HG03196 (cell line): Measurements from ENCODE around the gene SYDE1.

Experiments
- ATAC-seq: cut with Tn5 transposase; IDR thresholded peaks from one replicate; pipeline ENCODE4 v1.9.1; 2021; ENCODE audit not compliant: unreplicated experiment

The SYDE1 gene

DNA sequence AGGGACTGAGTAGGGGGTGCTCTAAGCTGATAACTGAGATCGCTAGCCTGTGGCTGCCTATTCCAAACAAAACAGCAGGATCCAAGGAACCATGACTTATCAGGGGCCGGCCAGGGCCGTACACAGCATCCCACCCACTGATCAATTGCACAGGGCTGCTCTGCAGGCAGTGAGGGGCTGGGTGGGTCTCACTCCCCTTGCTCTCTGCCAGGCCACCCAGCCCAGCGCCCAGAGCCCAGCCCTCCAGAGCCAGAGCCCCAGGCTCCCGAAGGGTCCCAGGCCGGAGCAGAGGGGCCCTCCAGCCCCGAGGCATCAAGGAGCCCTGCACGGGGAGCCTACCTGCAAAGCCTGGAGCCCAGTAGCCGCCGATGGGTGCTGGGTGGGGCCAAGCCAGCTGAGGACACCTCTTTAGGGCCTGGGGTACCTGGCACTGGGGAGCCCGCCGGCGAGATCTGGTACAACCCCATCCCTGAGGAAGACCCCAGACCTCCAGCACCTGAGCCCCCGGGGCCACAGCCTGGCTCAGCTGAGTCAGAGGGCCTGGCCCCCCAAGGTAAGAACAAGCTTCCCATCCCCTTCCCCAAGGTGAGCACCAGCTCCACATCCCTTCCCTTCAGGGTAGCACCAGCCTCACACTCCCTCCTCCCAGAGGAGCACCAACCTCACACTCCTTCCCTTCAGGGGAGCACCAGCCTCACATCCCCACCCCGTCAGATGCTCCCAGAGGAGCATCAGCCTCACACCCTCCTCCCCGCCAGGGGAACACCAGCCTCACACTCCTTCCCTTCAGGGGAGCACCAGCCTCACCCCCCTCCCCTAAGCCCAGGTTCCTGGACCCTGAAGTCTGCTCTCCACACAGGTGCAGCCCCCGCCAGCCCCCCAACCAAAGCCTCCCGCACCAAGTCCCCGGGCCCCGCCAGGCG lies 1.9 kb downstream of the SYDE1 start:
- ATAC-seq = no peak

DNA sequence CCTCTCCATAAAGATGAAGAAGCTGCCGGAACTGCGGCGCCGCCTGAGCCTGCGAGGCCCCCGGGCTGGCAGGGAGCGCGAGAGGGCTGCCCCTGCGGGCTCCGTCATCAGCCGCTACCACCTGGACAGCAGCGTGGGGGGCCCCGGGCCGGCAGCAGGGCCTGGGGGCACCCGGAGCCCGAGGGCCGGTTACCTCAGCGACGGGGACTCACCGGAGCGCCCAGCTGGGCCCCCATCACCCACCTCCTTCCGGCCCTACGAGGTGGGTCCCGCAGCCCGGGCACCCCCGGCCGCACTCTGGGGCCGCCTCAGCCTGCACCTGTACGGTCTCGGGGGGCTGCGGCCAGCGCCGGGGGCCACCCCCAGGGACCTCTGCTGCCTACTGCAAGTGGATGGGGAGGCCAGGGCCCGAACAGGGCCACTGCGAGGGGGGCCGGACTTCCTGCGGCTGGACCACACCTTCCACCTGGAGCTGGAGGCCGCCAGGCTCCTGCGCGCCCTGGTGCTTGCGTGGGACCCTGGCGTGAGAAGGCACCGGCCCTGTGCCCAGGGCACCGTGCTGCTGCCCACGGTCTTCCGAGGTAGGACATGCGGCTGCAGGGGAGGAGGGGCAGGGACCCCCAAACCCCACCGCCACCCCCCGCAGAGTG lies 2.7 kb downstream of the SYDE1 start:
- no peak for ATAC-seq

DNA sequence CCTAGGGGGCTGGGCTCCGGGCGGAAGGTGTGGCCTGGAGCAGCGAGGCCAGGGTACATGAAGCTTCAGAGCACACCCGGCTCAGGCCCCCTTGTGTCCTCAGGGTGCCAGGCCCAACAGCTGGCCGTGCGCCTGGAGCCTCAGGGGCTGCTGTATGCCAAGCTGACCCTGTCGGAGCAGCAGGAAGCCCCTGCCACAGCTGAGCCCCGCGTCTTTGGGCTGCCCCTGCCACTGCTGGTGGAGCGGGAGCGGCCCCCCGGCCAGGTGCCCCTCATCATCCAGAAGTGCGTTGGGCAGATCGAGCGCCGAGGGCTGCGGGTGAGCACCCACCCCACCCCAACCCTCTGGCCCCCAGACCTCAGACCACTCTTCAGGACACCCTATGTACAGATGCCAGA lies 3.2 kb downstream of the SYDE1 start:
- ATAC-seq = no peak

DNA sequence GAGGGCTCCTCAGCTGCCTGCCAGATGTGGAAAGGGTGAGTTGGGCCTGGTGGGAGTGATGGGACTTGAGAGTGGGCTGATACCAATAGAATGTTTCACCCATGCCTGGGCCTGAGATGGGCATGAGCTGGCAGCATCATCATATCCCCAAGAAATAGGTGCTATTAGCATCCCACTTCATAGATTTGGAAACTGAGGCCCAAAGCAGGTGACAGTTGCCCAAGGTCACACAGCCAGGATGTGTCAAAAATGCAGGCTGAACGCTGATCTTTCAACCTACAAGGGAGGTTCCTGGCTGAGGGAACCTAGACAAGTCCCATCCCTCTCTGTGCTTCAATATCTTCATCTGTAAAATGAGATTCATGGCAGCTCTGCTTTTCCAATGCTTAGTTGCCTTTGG lies 4.6 kb downstream of the SYDE1 start:
- ATAC-seq = no peak

DNA sequence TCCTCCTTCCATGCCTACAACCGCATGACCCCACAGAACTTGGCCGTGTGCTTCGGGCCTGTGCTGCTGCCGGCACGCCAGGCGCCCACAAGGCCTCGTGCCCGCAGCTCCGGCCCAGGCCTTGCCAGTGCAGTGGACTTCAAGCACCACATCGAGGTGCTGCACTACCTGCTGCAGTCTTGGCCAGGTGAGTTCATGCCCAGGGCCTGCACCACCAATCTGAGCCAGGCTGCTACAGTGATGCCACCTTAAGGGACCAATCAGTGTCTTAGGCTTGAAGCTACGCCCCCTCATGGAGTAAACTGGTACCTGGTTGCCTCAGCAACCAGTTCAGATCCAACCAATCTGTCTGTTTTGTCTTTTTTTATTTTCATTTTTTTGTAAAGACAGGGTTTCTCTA lies 5.2 kb downstream of the SYDE1 start:
- no peak for ATAC-seq

DNA sequence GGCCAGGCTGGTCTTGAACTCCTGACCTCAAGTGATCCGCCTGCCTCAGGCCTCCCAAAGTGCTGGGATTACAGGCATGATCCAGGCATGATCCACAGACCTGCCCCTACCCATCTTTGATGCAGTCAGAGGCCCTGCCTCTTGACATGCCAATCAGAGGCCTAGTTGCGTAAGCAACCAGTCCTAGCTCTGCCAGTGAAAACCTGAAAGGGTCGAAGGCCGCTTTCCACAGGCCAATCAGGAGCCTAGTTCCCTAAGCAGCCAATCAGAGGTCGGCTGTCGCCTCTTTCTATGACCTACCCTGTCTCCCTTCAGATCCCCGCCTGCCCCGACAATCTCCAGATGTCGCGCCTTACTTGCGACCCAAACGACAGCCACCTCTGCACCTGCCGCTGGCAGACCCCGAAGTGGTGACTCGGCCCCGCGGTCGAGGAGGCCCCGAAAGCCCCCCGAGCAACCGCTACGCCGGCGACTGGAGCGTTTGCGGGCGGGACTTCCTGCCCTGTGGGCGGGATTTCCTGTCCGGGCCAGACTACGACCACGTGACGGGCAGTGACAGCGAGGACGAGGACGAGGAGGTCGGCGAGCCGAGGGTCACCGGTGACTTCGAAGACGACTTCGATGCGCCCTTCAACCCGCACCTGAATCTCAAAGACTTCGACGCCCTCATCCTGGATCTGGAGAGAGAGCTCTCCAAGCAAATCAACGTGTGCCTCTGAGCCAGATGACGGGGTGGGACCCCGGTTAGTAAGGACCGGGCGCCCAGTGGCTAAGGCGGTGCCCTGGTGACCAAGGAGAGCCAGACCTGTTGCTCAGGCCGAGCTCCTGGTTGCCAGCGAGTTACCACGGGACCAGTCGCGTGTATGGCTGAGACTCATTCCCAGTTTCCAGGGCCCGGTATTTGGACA lies 6.3 kb downstream of the SYDE1 start:
- no peak for ATAC-seq

DNA sequence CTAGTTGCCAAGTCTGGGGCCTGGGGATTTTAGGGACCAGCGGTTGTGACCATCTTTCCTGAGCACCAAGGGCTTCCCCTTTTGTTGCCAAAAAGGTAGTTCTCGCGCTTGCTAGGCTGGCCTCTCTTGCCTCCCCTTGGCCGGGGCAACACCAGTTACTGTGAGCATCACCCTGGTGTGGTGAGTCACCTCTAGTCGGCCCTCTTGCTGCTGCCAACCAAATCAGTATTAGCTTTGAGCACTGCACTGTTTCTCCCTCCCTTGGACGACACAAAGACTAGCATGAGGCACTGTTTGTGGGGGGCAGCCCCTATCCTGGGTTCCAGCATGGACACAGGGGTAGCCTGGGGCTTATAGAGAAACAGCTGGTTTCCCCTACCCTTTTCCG lies 6.9 kb downstream of the SYDE1 start:
- ATAC-seq = no peak

DNA sequence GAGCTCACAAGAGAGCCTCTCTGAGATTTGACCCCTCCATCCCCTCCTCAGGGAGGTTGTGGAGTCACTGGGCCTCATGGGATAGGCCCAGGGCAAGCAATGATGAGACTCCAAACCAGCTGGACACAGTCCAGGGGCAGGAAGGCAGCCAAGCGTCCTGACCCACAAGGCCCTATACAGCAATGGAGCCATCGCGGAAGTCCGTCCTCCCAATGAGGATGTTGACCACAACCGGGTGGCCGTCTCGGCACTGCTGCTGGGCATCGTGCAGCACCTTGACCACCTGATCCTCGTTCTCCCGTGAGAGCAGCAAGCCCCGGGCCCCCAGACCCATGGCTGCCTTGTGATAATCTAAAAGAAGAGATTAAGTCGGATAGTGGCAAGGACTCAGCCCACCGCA lies 7.9 kb downstream of the SYDE1 start:
- no peak for ATAC-seq

DNA sequence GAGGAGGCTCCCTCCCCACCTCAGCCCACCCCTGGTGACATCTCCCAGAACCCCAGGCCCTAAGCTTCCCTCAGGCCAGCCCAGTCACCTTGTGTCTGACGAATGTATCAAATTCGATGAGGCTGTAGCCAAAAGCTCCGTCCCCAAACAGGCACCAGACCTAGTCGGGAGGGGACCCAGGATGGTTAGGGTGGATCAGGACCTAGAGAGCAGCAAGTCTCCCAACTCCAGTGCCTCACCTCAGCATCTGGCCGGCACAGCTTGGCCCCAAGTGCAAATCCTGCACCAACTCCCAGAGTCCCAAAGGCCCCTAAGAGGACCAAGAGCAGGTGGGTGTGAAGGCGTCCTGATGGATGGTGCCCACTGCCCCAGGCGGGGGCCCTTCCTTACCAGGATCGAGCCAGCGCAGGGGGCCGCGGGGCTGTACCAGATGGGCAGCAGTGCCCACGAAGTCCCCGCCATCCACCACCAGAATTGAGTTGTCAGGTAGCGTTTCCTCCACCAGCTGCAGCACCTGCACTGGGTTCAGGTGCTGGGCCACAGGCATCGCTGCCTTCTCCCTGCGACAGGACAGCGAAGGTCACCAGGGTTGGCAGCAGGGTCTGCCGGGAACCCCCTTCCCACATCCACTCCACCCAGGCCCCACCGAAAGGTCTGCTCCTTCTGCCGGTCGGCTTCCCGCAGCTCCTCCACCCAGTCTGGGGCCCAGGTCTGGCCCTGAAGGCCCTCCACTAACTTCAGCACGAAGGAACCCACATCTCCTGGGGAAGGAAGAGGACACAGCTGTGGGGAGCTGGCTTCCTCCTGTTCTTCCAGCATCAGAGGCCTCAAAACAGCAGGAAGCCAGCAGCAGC lies 8.8 kb downstream of the SYDE1 start:
- ATAC-seq = no peak

DNA sequence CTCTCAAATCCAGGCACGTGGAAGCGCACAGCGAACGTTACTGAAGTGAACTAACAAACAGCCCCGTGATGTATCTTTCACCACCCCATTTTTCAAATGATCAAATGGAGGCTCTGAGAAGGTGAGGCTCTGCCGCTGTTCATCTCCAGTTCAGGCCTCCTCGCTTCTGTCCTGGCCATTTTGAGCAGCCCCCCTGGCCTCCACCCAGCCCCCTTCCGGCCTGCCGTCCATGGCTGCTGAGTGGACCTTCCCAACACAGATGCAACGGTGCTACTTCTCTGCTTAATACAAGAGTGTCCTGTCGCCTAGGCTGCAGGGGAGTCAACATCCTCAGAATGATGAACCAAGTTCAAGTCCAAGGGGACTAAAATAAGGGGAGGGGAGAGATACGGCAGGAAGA lies 9.7 kb downstream of the SYDE1 start:
- no peak for ATAC-seq

DNA sequence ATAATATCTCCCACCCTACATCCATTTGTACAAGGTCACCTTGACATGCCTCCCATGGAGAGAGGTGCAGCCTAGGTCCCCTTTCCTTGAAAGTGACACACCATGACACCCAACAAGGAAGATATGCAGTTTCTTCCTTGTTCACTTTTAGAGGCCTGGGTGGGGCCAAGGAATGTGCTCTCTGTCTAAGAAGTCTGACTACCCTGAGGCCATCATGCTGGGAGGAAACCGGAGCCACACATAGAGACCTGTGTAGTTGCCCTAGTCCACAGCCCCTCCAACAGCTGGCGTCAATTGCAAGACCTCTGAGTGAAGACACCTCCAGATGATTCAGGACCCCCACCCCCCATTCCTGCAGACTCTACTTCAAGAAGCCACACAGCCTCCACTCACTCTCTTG lies 11.0 kb downstream of the SYDE1 start:
- no peak for ATAC-seq

DNA sequence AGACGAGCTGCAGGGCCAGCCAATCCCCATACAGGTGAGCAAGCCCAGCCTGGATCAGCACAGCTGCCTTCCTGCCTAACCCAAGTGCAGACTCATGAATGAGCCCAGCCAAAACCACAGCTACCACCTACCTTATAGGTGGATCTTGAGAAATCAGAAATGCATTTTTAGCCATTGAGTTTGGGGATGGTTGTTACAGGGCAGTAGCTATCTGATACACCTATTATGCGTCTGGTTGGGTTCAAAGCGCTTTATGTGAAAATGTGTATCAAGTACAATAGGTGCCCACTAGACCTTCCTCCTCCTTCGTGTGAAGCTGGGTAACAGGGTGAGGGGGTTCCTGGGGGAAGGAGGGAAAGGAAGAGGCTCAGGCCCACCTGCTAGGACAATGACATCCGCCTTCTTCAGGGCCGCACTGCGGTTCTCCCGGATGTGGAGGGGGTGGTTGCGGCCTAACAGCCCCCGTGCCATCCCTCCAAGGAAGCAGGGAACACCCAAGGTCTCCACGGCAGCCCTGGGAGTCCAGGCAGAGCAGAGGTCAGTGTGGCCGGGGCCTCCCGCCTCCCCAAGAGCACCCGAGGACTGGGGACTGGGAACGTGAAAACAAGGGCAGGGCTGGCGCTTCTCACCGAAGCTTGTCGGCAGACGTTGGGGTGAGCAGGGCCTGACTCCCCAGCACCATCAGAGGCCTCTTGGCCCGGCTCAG lies 11.7 kb downstream of the SYDE1 start:
- ATAC-seq = no peak

DNA sequence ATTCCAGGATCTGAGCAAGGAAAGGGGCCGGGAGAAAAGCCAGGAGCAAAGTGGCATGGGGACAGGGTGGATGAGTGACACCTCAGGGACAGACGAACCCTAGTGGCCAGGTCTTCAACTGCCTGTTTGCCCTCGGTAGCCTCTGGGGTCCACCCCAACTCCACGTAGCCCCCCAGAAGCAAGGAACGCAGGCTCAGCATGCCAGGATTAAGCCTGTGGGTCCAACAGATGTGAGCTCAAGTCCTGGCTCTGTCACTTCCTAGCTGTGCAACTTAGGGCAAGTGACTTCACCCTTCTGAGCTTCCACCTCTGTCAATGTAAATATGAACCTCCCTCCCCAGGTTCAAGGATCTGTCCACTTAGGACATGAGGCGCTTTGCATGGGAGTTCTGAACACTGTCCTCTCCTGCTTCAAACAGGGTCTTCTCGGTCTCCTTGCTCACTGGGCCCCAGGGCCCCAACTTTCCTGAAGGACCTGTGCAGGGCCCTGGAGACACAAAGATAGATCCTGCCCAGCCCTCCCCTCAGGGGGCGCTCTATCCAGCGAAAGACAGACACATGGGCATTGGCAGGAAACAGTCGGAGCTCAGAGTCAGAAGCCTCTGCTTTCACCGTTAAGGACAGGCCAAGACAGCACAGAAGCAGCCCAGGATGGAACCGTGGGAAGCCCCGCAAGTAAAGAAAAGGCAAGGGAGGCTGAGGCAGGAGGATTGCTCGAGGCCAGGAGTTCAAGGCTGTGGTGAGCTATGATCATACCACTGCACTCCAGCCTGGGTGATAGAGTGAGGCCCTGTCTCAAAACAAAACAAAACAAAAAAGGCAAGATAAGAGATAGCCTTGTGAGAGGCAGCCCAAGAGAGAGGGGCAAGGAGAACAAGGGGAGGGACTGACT lies 13.2 kb downstream of the SYDE1 start:
- no peak for ATAC-seq

DNA sequence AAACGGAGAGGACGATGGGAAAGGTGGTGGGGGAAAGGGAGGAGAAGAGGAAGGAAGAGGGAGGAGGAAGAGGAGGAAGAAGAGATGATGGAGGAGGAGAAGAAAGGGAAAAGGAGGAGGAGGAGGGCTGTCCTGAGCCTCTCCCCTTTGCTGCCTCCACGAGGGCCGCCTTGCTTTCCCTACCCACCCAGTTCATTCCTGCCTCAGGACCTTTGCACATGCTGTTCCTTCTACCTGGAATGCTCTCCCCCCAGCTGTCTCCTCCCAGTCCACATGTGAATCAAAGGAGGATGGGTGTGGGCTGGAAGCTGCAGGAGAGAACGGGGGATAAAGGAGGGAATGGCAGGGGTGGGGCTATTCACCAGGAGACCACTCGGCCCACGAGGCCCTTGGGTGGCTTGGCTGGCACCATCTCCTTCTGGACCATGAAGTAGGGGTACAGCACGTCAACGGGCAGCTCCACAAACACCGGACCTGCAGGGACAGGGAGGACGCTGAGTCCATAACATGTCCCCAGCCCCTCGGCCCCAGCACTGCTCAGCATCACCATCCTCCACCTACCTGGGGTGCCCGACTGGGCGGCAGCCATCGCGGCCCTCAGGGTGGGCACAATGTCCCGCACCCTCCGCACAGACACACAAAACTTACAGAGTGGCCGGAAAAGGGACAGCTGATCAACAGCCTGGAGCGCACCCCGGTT lies 15.3 kb downstream of the SYDE1 start:
- ATAC-seq = no peak

DNA sequence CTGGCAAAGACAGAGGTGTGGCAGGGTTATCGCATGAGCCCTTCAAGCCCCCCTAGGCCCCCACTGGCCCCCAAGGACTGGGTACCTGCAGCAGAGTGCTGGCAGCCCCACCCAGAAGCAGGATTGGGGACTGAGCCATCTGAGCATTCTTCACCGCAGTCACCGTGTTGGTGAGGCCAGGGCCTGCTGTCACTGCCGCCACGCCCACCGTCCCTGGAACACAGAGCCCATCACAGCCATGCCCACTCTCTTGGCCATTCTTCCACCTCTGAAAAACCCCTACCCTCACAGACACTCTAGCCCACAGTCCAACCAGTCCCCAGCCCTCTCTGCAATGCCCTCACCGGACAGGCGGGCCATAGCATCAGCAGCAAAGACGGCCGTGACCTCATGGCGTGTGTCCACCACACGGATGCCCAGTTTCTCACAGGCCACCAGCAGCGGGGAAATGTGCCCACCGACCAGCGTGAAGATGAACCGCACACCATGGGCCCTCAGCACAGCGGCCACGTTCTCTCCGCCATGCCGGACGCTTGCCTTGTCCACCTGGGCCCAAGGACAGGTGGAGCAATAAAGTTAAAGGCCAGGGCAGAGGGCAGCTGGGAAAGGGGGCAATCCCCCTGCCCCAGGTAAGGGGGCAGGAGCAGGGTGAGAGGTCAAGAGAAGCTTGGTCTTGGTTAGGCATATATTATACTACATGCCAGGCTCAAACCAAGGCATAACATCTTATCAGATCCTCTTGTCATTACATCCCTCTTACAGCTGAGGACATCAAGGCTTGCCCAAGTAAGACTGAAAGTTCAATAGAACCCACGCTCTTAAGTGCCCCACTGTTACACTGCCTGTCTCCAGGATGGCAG lies 16.1 kb downstream of the SYDE1 start:
- no peak for ATAC-seq

DNA sequence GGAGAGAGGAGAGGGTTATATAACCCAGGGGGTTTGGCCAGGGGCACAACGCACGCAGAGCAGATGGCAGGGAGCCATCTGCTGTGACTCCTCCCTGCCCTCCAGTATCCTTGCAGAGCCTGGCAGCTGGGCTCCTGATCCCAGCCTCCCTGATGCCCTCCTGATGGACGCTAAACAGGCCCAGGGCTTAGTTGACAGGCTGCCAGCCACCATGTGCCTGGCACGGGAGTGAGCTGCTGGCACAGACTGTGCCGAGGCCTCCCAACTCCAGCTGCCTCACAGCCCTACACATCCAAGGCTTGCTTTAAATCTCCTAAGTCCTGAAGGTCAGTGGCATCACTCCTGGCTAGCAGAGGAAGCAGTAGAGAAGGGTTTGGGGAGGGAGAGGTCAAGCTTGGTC lies 16.7 kb downstream of the SYDE1 start:
- no peak for ATAC-seq

DNA sequence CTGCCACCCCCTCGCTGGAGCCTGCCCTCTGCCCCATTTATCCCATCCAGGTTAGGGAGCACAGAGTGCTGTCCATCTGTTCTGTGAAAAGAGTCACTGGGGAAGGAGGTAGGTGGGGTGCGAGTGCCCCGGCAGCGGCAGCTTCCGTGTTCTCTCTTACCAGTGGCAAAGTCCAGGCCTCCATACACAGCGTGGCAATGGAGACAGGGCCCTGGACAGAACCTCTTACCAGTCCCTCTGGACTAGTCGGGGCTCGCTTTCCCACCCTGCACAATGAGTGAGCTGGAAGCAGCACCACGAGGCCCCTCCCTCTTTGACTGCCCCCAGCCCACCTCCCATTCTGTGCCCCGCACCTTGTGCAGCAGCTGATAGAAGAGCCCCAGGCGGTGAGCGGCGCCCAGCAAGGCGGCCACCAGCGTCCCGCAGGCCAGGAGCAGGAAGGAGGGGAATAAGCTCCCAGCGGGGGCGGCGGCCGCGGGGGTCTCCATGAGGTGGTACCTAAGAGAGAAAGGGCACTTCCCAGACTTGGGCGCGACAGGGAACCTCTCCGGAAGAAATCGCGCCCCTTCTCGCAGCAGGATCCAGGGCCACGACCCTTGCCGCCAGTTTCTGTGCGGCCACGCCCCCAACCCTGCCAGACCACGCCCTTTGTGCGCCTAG lies 17.5 kb downstream of the SYDE1 start:
- ATAC-seq = peak; percentile 3
